HG03039 (cell line): ENCODE results near the gene FHIT.

Source experiments
- ATAC-seq: cut with Tn5 transposase; IDR thresholded peaks from one replicate; pipeline ENCODE4 v1.9.1; 2021; ENCODE audit warnings: mild to moderate bottlenecking, moderate library complexity; ENCODE audit not compliant: unreplicated experiment

The FHIT gene

DNA sequence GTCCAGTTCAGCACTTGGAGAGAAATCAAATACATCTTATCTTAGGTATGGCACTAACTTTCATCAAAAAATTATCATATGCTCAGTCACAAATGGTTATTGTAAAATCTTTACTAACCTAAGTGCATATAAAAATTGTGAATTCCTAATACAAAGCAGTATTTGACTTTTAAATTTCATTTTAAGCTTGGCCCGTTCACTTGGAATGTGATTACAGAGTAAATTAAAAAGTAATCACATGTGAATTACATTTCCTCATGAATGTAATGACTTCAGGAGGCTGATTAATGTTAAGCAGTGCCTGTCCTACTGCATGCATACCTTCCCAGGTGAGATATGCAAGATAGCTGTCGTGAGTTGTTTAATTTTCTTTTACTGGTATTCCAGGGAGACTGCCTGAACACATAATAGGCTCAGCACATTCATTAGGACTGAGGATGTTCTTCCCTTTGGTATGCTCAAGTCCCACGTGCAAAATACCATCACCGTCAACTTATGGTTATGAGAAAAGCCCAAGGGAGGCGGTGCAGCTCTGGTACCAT lies 1053.0 kb downstream of the FHIT start:
- no peak for ATAC-seq

DNA sequence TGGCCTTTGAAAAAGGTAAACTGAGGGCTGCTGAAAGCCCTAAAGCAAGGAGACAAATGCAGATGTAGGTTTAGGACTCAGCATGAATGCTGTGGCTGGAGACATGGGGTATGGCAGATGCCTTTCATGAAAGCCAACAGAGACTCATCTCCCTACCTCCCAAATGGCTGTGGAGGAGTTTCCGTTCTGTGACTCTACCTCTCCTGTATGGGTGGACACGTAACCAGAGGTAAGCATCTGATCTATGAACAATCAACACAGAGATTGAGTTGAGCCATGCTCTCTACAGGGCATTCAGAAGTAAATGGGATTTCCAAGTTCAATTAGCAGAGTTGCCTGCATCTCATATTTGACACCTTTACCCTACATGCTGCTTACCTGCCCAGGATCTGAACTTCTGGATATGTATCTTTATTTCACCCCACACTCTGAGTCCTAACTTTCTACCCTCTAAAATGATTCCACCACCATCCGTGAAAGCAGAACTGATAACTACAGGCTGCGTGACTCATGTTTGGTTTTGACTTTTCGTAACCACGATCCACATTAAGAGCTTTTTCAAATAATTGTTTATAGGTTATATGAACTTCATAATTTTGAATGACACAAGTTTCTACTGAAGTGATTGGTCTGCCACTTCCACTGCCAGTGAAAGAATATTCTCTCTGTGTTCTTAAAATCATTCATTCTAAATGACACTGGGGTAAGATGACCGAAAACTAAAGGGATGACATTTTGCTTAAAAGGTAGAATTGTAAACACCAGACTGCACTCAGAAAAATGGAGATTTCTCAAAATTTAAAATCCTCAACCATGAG lies 1058.7 kb downstream of the FHIT start:
- ATAC-seq = no peak

DNA sequence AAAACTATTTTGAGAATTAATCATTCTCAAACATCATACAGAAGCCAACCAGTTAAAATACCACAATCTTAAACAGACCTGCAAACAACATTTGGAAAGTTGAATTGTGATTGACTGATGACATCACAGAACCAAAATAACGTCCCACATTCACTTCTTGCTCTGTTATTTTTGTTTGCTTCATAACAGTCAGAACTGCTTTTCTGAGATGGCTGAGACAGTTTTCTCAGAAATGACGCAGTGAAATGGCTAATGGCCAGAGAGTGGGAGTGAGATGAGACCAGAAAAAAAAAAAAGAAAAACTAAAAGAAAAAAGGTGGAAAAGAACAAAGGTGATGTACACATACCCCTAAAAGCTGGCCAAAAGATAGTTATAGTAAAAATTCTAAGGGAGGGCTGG lies 1061.2 kb downstream of the FHIT start:
- ATAC-seq = no peak

- ATAC-seq = no peak
Observed at GRCh38 chr3:60189304-60189703, 1061.9 kb downstream of the FHIT start.

DNA sequence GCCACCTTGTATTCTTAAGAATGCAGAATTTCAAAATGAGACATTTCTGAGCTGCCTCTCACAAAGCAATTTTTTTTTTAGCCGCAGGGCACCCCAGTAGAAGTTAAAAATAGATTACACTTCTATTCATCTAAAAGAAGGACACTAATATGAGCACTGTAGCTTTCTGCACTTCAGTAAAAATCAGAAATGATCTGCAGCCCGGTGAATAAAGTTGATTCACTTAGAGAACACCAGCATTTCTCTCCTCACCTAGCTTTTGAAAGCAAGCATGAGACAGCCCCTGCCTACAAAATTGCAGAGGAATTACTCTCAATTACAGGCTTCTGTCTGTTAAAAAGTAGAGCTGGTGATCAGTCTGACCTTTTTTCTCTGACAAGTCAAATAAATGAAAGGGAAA lies 1062.4 kb downstream of the FHIT start:
- no peak for ATAC-seq

GRCh38 chr3:60187343-60187742 lies 1063.9 kb downstream of the FHIT start:
- no peak for ATAC-seq

- ATAC-seq = no peak
Observed at GRCh38 chr3:60186359-60186758, 1064.9 kb downstream of the FHIT start.

- no peak for ATAC-seq
Observed at GRCh38 chr3:60185161-60185560, 1066.1 kb downstream of the FHIT start.

GRCh38 chr3:60182697-60183096 lies 1068.6 kb downstream of the FHIT start:
- ATAC-seq = no peak

- ATAC-seq = no peak
Observed at GRCh38 chr3:60178931-60179653, 1072.2 kb downstream of the FHIT start.

DNA sequence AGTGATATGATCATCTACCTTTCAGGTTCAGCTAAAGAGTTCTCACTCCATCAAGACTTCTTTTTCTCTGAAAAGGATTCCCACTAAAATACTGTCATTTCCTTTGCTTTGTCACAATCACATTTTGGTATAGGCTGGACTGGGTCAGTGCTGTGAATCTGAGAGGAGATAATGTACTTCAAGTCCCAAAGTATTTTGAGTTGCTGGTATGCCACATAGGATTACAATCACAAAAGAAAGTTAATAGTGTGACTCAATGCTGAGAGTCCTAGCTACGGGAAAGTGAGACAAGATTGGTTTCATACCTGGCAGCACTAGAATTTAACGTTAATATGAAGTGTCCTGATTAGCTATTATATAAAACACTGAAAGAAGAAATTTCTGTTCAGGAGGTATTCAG lies 1073.5 kb downstream of the FHIT start:
- no peak for ATAC-seq

- no peak for ATAC-seq
Observed at GRCh38 chr3:60176614-60177013, 1074.6 kb downstream of the FHIT start.

DNA sequence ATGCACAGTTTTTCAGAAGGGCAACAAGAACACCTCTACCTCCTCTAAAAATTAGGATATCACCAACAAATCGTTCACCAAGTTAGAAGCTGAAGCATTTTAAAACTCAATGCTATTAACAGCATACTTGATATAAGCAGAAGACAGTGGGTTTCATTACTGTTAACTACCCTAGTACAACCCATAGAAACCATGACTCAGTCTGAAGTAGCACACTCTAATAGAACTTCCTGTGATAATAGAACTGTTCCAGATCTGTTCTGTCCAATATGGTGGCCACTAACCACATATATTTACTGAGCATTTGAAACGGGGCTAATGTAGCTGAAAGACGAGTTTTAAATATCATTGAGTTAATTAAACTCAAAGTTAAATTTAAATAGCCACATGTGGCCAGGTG lies 1075.6 kb downstream of the FHIT start:
- no peak for ATAC-seq

- no peak for ATAC-seq
Observed at GRCh38 chr3:60169755-60170154, 1081.5 kb downstream of the FHIT start.

GRCh38 chr3:60167186-60167585 lies 1084.1 kb downstream of the FHIT start:
- ATAC-seq = no peak

DNA sequence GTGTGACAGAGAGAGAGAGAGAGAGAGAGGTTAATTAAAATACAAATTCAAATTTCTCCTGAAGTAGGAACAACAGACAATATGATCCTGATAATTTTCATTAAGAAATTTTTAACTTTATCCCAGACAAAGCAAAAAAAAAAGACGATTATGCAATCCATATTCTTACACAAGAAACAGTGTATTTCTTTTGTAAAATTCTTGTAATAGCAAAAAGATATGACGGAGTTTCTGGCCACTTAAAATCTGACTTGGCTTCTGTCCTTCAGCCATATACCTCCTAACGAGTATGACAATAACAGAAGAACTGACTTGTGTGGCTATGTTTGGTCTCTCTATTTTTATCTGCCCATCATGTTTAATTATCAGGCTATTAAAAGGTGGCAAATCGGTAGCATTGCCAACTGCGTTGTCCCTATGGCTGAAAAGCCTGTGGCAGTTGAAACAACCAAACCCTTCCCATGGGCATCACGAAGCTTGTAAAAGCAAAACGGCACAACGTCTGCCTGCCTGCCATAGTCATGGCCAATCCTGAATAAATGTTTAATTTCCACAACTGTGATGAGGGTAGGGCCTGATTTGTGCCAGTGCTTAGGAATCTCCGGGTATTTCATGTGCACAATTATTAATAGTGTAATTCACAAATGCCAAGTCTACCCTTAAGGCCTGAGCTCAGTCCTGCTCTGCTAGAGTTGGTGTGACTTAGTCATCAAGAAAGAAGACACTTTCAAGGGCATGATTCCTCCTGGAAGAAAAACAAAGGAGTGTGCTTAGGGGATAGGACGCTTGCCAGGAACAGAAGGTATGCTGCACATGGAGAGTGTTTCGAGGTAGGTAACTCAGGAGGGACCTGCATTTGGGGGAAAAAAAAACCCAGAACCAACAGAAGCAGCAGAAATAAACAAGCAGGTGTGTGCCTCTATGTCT lies 1090.2 kb downstream of the FHIT start:
- ATAC-seq = no peak

DNA sequence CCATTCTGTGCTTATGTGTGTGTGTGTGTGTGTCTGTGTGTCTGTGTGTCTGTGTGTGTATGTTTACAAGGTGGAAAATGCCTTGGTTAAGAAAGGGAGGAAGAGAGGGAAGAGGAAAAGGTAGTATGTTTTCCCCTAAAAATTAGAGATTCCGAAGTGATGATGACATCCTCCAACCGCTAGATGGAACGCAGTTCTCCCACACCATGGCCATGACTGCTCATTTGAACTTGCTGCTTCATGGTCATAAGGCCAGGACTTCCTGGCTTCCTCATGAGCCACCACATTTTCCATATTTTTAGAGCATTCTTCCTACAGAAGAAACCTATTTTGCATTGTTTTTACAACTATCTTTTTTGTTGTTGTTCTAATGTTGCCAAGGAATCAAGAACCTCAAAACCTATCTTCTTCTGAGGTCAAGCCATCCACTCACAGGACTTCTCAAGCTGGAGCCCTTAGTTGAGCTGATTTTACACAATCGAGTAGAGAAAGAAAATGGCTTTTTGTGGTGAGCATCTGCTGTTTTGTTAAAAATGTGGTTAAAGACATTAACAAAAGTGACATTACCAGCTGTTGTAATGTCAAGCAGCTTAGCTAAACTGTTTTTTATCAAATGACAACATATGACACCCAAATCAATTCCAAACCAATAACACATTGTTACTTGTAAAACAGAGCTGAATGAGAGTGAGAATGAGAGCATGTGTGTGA lies 1091.0 kb downstream of the FHIT start:
- no peak for ATAC-seq

DNA sequence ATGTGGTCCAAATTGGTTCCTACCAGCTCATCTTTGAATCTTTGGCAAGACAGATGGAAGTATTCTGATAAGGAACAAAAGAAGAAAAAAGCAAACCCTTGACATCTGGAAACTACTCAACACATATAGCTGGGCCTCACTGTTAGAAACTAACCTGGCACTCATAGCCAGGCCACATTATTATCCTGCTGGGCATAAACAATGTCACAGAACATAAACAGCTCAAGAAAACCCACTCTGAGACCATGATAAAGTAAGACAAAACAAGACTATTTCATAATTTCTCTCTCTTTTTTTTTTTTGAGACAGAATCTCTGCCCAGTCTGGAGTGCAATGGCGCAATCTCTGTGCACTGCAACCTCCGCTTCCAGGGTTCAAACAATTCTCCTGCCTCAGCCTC lies 1093.2 kb downstream of the FHIT start:
- ATAC-seq = no peak

DNA sequence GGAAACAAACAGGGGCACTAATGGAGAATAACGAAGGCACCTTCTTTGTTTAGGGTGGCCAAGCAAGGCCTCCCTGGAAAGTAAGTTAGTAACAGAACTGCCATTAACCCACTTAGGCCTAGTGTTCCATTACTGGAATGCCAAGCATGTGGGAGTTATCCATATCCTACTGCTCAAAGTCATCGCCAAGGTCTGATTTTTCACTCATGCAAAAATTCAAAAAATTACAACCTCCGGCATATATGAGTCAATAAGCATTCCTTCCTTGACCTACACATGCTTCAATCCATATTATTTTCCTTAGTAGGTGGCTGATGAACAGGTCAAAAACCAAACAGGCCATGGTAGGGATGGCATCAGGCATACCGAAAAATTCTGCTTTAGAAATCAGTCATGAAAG lies 1097.2 kb downstream of the FHIT start:
- no peak for ATAC-seq

- ATAC-seq = no peak
Observed at GRCh38 chr3:60153221-60153999, 1097.8 kb downstream of the FHIT start.
